Measurements from ENCODE around the gene C9orf43.

DNA sequence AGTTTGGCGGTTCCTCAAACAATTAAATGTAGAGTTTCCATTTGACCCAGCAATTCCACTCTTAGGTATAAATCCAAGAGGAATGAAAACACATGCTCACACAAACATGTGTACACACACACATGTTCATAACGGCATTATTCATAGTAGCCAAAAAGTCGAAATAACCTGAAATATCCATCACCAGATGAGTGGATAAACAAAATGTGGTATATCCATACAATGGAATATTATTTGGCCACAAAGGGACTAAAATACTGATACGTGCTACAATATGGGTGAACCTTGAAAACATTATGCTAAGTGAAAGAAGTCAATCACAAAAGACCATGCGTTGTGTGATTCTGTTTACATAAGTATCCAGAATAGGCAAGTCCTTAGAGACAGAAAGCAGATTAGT lies 61.7 kb downstream of the C9orf43 start:
- TF ChIP-seq EZH2 (IDR thresholded peaks at IDR 0.05): no peak
- TF ChIP-seq, protein P1, sequence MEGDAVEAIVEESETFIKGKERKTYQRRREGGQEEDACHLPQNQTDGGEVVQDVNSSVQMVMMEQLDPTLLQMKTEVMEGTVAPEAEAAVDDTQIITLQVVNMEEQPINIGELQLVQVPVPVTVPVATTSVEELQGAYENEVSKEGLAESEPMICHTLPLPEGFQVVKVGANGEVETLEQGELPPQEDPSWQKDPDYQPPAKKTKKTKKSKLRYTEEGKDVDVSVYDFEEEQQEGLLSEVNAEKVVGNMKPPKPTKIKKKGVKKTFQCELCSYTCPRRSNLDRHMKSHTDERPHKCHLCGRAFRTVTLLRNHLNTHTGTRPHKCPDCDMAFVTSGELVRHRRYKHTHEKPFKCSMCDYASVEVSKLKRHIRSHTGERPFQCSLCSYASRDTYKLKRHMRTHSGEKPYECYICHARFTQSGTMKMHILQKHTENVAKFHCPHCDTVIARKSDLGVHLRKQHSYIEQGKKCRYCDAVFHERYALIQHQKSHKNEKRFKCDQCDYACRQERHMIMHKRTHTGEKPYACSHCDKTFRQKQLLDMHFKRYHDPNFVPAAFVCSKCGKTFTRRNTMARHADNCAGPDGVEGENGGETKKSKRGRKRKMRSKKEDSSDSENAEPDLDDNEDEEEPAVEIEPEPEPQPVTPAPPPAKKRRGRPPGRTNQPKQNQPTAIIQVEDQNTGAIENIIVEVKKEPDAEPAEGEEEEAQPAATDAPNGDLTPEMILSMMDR (IDR thresholded peaks at IDR 0.05): no peak
